GM21723 (cell line): ENCODE data around the gene SLC7A8.

ENCODE experiments used
- ATAC-seq: cut with Tn5 transposase; IDR thresholded peaks from one replicate; pipeline ENCODE4 v1.9.1; 2021; ENCODE audit warnings: mild to moderate bottlenecking, moderate library complexity; ENCODE audit not compliant: unreplicated experiment

Gene SLC7A8

GRCh38 chr14:23132970-23133369 lies 50.5 kb downstream of the SLC7A8 start:
- ATAC-seq: no peak

- ATAC-seq: no peak
Observed at GRCh38 chr14:23131482-23131881, 52.0 kb downstream of the SLC7A8 start.

DNA sequence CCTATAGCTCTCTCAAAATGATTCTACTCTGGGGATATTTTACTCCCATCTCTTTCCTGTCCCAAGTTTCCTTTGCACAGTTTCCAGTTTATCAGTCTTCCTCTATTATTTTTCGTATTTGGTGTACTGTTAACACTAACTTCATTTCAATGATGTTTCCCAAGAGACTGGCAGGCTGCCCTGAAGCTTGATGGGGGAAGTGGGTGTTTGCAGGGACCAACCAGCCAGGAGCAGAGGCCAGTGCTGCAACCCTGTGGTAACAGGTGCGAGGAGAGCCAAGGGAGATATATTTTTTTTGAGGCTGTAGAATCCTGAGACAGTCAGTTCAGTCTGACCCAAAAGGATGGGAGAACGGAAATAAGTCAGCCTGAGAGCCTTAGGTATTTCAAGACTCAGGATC lies 52.6 kb downstream of the SLC7A8 start:
- no peak for ATAC-seq

- ATAC-seq: no peak
Observed at GRCh38 chr14:23129759-23130316, 53.6 kb downstream of the SLC7A8 start.

- ATAC-seq: no peak
Observed at GRCh38 chr14:23128969-23129758, 54.3 kb downstream of the SLC7A8 start.

- ATAC-seq: no peak
Observed at GRCh38 chr14:23127861-23128260, 55.6 kb downstream of the SLC7A8 start.

GRCh38 chr14:23126548-23127278 lies 56.7 kb downstream of the SLC7A8 start:
- no peak for ATAC-seq

- ATAC-seq: no peak
Observed at GRCh38 chr14:23125933-23126524, 57.4 kb downstream of the SLC7A8 start.

DNA sequence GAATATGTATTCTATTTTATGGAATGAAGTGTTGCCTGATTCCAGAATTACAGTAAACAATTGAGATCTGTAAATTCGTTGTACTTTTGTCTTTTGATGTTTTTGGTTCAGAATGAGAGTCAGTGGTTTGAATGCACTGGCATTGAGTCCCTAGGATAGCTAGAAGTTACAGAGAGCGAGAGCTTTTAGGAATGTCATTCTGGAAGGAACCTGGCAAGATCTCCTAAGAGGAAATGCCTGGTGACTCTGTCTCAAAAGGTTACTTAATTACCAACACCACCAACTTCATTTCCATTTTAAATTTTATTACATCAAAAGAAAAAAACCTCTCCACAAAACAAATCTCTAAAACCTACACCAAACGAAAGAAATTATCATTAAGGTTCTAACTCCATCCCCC lies 58.4 kb downstream of the SLC7A8 start:
- ATAC-seq: no peak

DNA sequence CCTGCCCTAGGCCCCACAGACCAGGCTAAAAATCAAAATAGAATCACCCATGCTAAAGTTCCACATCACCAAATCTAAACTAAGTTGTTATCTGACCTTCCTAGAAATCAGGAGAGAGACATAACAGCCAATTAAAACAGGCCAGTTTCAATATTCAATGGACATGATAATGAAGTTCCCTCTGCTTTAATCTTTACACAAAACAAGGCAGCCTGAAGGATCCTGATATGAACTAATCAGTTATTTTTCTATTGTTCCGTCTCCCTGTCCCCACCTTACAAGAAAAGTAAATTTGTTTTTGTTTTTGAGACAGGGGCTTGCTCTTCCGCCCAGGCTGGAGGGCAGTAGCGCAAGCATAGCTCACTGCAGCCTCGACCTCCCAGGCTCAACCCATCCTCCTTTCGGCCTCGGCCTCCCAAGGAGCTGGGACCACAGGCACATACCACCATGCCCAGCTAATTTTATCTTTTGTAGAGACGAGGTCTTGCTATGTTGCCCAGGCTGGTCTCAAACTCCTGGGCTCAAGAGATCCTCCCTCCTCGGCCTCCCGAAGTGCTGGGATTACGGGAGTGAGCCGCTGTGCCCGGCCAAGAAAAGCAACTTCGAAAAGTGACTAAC lies 59.0 kb downstream of the SLC7A8 start:
- no peak for ATAC-seq

- ATAC-seq: no peak
Observed at GRCh38 chr14:23123419-23123818, 60.0 kb downstream of the SLC7A8 start.

- no peak for ATAC-seq
Observed at GRCh38 chr14:23122086-23122485, 61.4 kb downstream of the SLC7A8 start.

DNA sequence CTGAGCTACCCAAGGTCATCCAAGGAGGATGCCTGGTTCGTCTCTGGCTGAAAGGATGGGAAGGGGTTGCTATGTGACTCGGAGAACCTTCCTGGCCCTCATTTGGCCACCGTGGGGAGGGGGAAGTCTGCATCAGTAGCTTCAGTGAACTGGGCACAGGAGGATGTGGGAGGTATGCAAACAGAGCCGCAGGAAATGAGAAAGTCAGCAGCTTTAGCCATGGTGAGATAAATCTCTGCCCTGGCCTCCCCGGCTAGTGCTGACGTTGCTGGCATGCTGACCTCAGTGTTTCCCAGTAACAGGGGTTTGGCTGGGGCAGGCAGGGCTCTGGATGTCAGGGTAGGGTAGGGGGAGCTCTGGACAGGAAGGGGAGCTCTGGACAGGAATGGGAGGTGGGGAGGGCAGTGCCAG lies 62.1 kb downstream of the SLC7A8 start:
- peak; percentile 44 for ATAC-seq

- ATAC-seq: peak; percentile 87
Observed at GRCh38 chr14:23120541-23121251, 62.8 kb downstream of the SLC7A8 start.

DNA sequence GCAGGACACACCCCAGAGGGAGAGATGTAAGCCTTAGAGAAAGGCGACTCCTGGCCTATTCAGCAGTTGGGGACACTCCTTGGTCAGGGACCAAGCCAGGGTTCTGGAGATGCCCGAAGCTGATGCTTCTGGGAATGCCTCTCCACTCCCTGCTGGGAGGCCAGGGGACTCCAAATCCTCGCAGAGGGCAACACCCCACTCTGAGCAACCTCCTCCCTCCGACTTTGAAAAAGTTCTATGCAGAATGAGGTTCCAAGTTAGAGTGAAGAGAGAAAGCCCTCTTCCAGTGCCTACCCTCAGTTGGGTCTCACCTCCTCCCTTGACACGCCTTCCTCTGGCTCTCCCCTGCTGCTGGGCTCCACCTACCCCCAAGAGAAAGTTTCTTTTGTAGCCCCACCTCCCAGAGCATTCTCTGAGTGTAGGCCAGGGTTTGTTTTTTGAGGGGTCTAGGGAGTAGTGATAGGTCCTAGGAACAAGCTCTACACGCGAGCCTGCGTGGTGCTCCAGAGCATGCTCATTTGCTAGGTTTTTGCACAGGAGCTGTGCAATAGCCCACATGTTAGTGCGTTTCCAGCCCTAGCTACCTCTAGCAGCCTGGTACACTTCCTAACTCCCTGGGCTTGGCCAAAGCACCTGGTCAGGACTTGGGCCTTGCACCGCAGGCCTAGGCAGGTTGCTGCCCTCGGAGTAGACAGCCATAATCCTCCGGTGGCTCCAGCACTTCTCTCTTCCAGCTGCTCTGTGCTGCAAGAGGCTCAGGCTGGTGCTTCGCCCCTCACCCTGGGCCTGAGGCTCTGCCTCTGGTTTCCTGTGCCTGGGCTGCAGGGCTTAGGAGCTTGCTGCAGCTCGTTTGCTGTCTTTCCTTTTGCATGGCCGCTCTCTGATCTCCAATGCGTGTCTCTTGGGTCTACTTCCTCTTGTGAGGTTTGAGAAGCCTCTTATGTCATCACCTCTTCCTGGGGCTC lies 63.8 kb downstream of the SLC7A8 start:
- ATAC-seq: no peak

DNA sequence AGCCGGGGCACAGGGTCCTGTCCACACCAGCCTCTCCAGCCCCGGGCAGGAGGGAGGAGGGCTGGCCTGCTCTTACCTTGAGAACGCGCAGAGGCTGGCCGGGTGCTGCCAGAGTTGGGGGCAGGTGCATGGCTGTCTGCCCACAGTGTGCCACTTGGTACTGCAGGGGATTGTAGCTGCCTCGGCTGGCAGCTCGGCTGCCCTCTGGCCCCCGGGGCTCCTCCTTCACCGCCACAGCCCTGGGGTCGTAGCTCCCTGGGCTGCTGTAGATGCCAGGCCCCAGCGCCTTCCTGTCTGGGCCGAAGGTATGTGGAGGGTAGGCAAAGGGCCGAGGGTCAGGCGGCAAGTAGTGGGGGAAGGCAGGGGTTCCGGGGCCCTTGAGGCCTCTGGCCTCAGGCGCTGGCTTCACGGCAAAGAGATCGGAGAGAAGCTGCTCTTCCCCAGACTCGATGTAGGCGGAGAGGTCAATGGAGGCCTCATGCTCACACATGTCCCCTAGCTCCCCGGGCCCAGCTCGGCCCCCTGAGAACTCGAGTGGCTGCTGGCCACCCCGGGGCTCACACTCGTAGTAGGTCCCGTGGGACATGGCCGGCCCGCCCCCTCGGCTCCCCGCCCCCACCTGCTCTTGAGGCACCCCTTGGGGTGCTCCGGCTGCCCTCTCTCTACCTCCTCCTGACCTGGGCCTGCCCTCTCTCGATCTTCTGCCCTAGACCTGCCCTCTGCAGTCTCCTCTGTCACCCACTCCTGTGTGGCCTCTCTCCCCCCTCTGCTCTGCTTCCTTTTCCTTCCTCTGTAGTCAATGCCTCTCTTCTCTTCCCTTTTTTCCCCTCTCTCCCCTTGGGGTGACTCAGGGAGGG lies 64.7 kb downstream of the SLC7A8 start, which contains the start of gene CEBPE:
TSS of gene CEBPE (minus strand) at position 750 of the 857 bp plus-strand sequence. CDS start at position 586, 164 bp downstream.
- ATAC-seq: no peak

GRCh38 chr14:23117371-23118020 lies 66.0 kb downstream of the SLC7A8 start:
- no peak for ATAC-seq

DNA sequence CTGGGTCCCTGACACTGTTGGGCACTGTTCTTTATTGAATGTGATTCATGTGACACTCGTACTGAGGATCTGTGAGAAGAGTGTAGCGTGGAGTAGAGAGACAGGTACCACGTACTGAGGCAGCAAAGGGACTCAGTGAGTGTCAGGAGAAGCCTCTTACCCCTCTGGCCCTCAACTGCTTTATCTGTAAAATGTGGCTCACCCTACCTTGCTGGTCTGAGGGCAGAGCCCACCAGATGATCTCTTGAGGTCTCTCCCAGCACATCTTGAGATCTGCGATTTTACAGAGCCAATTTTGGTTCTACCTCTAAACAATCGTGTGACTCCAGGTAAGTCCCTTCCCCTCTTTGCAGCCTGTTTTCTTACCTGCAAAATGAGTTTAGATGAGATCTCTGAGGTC lies 67.5 kb downstream of the SLC7A8 start:
- ATAC-seq: no peak
